OCI-LY1 (cell line): Measurements from ENCODE around the gene SELENOK.

ENCODE experiments used
- EZH2 ChIP-seq: fragments of 200-600 bp; sonication (generic), shearing (Covaris generic); IDR thresholded peaks from 2 replicates; pipeline ENCODE4 v1.8.0; 2017; ENCODE audit warnings: borderline replicate concordance, mixed run types, mild to moderate bottlenecking, antibody characterized with exemption, low read length, moderate library complexity, mixed read lengths
- TF ChIP-seq, protein P1 (sequence below): fragments of 200-600 bp; sonication (generic), shearing (Covaris generic); IDR thresholded peaks from 2 replicates; pipeline ENCODE4 v1.5.1; 2017; ENCODE audit warnings: mild to moderate bottlenecking, antibody characterized with exemption, low read length, moderate library complexity, mixed read lengths

- TF ChIP-seq, protein P1, sequence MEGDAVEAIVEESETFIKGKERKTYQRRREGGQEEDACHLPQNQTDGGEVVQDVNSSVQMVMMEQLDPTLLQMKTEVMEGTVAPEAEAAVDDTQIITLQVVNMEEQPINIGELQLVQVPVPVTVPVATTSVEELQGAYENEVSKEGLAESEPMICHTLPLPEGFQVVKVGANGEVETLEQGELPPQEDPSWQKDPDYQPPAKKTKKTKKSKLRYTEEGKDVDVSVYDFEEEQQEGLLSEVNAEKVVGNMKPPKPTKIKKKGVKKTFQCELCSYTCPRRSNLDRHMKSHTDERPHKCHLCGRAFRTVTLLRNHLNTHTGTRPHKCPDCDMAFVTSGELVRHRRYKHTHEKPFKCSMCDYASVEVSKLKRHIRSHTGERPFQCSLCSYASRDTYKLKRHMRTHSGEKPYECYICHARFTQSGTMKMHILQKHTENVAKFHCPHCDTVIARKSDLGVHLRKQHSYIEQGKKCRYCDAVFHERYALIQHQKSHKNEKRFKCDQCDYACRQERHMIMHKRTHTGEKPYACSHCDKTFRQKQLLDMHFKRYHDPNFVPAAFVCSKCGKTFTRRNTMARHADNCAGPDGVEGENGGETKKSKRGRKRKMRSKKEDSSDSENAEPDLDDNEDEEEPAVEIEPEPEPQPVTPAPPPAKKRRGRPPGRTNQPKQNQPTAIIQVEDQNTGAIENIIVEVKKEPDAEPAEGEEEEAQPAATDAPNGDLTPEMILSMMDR = no peak
- no peak for TF ChIP-seq EZH2
These were observed 49.0 kb upstream of the SELENOK start for GRCh38 chr3:53940623-53941022.
